Mammary epithelial cell (primary cell): ENCODE data around the gene SLIT3.

Experiments
- EZH2 ChIP-seq: IDR thresholded peaks from 2 replicates; pipeline ENCODE4 v1.6.1; 2012; ENCODE audit warnings: low read length, inconsistent platforms, borderline replicate concordance
- TF ChIP-seq, protein P1 (sequence below), 2 donors: IDR thresholded peaks in 1 of 2; conservative IDR thresholded peaks in 1 of 2; 2 replicates each; pipeline ENCODE4 v1.5.1; 2011 to 2012; ENCODE audit warnings: inconsistent platforms in 2 of 2, low read length in 2 of 2, mild to moderate bottlenecking in 2 of 2, control low read depth in 1 of 2, low read depth in 1 of 2; ENCODE audit not compliant: insufficient read depth in 1 of 2; ENCODE audit errors: extremely low read depth in 1 of 2

DNA sequence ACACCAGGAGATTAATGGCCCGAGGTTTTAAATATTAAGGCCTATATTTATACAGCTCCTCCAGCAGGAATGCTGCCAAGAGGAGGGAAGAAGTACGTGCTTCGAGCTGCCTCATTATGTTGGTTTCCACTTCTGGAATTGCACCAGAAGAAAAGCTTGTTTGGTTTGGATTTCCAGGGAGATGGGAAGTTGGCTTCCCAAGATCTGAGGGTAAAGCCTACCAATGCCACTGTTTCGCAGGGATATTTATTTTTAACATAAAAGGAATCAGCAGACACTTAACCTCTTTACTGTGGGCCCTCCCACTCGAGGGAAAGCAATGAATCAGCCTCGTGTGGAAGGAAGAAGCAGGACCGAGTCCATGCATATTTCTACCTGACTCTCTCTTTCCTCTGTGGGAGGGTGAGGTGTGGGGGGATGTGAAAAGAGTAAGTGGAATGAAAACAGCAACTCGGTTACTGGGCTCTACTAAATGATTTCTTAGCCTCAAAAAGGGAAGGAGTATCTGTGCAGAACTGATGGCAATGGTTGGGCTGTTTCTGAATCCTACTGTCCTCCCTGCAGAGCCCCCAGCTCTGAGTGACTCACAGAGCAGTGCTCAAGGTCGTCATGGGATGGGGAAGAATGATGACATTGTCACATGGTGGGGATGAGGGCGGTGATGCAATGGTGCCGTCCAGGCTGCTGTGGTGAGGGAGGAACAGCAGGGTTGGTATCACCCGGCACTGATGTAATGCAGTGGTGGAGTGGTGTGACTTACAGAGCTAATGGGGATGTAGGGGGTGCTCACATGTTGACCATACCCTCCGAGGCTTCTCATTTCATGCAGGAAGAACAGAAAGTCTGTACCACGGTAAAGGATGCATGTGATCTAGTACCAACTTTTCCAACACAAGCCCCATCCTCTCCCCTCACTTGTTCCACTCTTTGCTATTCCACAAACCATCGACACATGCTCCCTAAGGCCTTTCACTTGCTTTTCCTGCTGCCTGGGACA is 506.8 kb downstream of the SLIT3 start:
- TF ChIP-seq, protein P1, sequence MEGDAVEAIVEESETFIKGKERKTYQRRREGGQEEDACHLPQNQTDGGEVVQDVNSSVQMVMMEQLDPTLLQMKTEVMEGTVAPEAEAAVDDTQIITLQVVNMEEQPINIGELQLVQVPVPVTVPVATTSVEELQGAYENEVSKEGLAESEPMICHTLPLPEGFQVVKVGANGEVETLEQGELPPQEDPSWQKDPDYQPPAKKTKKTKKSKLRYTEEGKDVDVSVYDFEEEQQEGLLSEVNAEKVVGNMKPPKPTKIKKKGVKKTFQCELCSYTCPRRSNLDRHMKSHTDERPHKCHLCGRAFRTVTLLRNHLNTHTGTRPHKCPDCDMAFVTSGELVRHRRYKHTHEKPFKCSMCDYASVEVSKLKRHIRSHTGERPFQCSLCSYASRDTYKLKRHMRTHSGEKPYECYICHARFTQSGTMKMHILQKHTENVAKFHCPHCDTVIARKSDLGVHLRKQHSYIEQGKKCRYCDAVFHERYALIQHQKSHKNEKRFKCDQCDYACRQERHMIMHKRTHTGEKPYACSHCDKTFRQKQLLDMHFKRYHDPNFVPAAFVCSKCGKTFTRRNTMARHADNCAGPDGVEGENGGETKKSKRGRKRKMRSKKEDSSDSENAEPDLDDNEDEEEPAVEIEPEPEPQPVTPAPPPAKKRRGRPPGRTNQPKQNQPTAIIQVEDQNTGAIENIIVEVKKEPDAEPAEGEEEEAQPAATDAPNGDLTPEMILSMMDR (conservative IDR thresholded peaks at IDR 0.05 in 1 of 2, IDR thresholded peaks at IDR 0.05 in 1 of 2; ENCODE audit: extremely low read depth in 1 of 2, insufficient read depth in 1 of 2, low read depth in 1 of 2, low read length in 2 of 2), result no peak
- no peak for TF ChIP-seq EZH2
